Tibial artery (tissue), 4 donors: ENCODE results near the gene DNHD1.

Experiments
- DNase-seq, 2 donors: peaks; one replicate each; pipeline ENCODE4 v3.0.0-alpha.2; 2019
- H3K27ac ChIP-seq, 2 donors: fragments of 200-600 bp; sonication (generic) in 1 of 2; 1 replicate in 1 of 2; 2 replicates in 1 of 2; pipeline ENCODE4 v1.5.1; 2018 to 2019; ENCODE audit warnings: mild to moderate bottlenecking in 1 of 2
- H3K27me3 ChIP-seq, 2 donors: fragments of 200-600 bp; sonication (generic) in 1 of 2; one replicate each; pipeline versions ENCODE4 v1.5.1 to v1.6.0; 2016 to 2019
- H3K36me3 ChIP-seq, 3 donors: fragments of 200-600 bp; sonication (generic) in 2 of 3; one replicate each; pipeline ENCODE4 v1.5.1; 2016 to 2019; ENCODE audit warnings: mild to moderate bottlenecking in 2 of 3
- H3K4me1 ChIP-seq, 4 donors: fragments of 200-600 bp; sonication (generic) in 2 of 4; 1 replicate in 3 of 4; 2 replicates in 1 of 4; pipeline ENCODE4 v1.5.1; 2016 to 2019
- H3K4me3 ChIP-seq, 2 donors: fragments of 200-600 bp; sonication (generic) in 1 of 2; 1 replicate in 1 of 2; 2 replicates in 1 of 2; pipeline ENCODE4 v1.5.1; 2018 to 2019; ENCODE audit warnings: mild to moderate bottlenecking in 2 of 2
- H3K9me3 ChIP-seq, 3 donors: fragments of 200-600 bp; sonication (generic) in 1 of 3; one replicate each; pipeline ENCODE4 v1.5.1; 2016 to 2019
- CTCF ChIP-seq, 2 experiments: fragments of 200-600 bp in 1 of 2; fragments of 450-650 bp in 1 of 2; IDR thresholded peaks; one replicate each; pipeline ENCODE4 v1.5.1; 2017 to 2019; ENCODE audit warnings: antibody characterized with exemption in 2 of 2, mild to moderate bottlenecking in 1 of 2, moderate library complexity in 1 of 2
- intact Hi-C: fragments of 100-400 bp; cut with DNase I; formaldehyde crosslinking; loops from one replicate; pipeline ENCODE4 v1.15.0; 2023; ENCODE audit warnings: low total_unique reads

DNHD1 gene

GRCh38 chr11:6559369-6559768 is 62.3 kb downstream of the DNHD1 start:
- Histone ChIP-seq H3K27ac (no peak overlapping the region), H3K27me3 (no peaks in the 10 kb centered on the region), H3K9me3 (no peaks in the 10 kb centered on the region), H3K4me3 (no peak overlapping the region), H3K36me3 (peaks cover 0 to 35% (median 7%) of the 10 kb centered on the region in 3 donors), H3K4me1 (no peaks in the 10 kb centered on the region)
- intact Hi-C loops: no loop called here
- TF ChIP-seq CTCF (IDR thresholded peaks at IDR 0.05): no peak
- no peak for DNase-seq

GRCh38 chr11:6561288-6561687 is 64.2 kb downstream of the DNHD1 start:
- TF ChIP-seq CTCF (IDR thresholded peaks at IDR 0.05): no peak
- Histone ChIP-seq H3K27me3 (no peaks in the 10 kb centered on the region), H3K4me1 (no peaks in the 10 kb centered on the region), H3K9me3 (no peaks in the 10 kb centered on the region), H3K36me3 (peaks cover 0 to 35% (median 7%) of the 10 kb centered on the region in 3 donors), H3K27ac (no peak overlapping the region), H3K4me3 (no peak overlapping the region)
- intact Hi-C loops: no loop called here
- DNase-seq: no peak

- Histone ChIP-seq H3K36me3 (peaks cover 0 to 21% (median 0%) of the 10 kb centered on the region in 3 donors), H3K9me3 (no peaks in the 10 kb centered on the region), H3K4me1 (no peaks in the 10 kb centered on the region), H3K4me3 (no peak overlapping the region), H3K27ac (no peak overlapping the region), H3K27me3 (no peaks in the 10 kb centered on the region)
- no peak for DNase-seq
- TF ChIP-seq CTCF (IDR thresholded peaks at IDR 0.05): no peak
- intact Hi-C loops: no loop called here
Observed at GRCh38 chr11:6563121-6563619, 66.1 kb downstream of the DNHD1 start.

GRCh38 chr11:6563667-6564066 is 66.6 kb downstream of the DNHD1 start:
- Histone ChIP-seq H3K4me3 (no peak overlapping the region), H3K27ac (no peak overlapping the region), H3K36me3 (peaks cover 0 to 16% (median 0%) of the 10 kb centered on the region in 3 donors), H3K4me1 (peaks cover 0 to 3% (median 1%) of the 10 kb centered on the region in 4 donors), H3K9me3 (no peaks in the 10 kb centered on the region), H3K27me3 (no peaks in the 10 kb centered on the region)
- no peak for DNase-seq
- TF ChIP-seq CTCF (IDR thresholded peaks at IDR 0.05): no peak
- intact Hi-C loops: no loop called here

DNA sequence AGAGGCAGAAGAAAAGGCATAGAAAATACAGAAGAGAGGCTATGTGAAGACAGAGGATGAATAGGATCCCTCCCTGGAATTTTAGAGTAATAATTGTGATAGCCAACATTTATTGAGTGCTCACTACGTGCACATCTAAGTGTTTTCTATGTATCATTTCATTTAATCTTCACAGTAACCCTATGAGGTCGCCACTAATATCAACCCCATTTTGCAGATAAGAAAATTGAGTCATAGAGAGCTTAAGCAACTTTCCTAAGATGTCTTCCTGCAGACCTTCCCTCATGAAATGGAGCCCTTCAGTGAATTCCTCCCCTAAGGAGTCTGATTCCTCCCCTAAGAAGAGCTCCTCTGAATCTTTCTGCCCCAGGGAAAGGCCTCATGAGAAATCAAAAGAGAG is 68.2 kb downstream of the DNHD1 start:
- Histone ChIP-seq H3K4me1 (peaks cover 0 to 5% (median 2%) of the 10 kb centered on the region in 4 donors), H3K9me3 (no peaks in the 10 kb centered on the region), H3K27ac (no peak overlapping the region), H3K27me3 (no peaks in the 10 kb centered on the region), H3K36me3 (peaks cover 0 to 10% (median 0%) of the 10 kb centered on the region in 3 donors), H3K4me3 (no peak overlapping the region)
- TF ChIP-seq CTCF (IDR thresholded peaks at IDR 0.05): no peak
- intact Hi-C loops: no loop called here
- DNase-seq: no peak
